Colonic mucosa (tissue), 4 donors: ENCODE measurements around the gene FOXD2. TPM values are rescaled to one million over a fixed set of nuclear protein-coding genes. Genes with fewer than 3 reads are reported as not detected.

ENCODE experiments used
- DNase-seq: peaks from one replicate; pipeline ENCODE4 v3.0.0-alpha.2; 2020
- H3K27ac ChIP-seq: fragments of 200-600 bp; one replicate; pipeline ENCODE4 v1.8.0; 2021
- H3K27me3 ChIP-seq: fragments of 200-600 bp; one replicate; pipeline ENCODE4 v1.8.0; 2021
- H3K36me3 ChIP-seq: fragments of 200-600 bp; one replicate; pipeline ENCODE4 v1.8.0; 2021
- H3K4me1 ChIP-seq: fragments of 200-600 bp; one replicate; pipeline ENCODE4 v1.8.0; 2021; ENCODE audit warnings: mild to moderate bottlenecking
- H3K4me3 ChIP-seq: fragments of 200-600 bp; one replicate; pipeline ENCODE4 v1.8.0; 2021
- H3K9ac ChIP-seq, 2 donors: one replicate each; pipeline ENCODE4 v1.7.0; 2013; ENCODE audit warnings: control low read depth in 2 of 2, low read depth in 2 of 2, low read length in 2 of 2
- H3K9me3 ChIP-seq: fragments of 200-600 bp; one replicate; pipeline ENCODE4 v1.8.0; 2021
- intact Hi-C: fragments of 100-400 bp; cut with DNase I; formaldehyde crosslinking; loops from one replicate; pipeline ENCODE4 v1.14.1; 2022
- total RNA-seq, 2 donors: library from RNA; stranded (reverse); fragmentation: NEBNext Ultra II Directional in 1 of 2; extraction: Animal tissue kit (Norgen Biotek cat#: 25700) in 1 of 2; gene quantifications; one replicate each; pipeline ENCODE4 v1.2.1, GENCODE V29; 2021
- TF ChIP-seq, protein P1 (sequence below): fragments of 200-600 bp; IDR thresholded peaks from one replicate; pipeline ENCODE4 v1.8.0; 2022; ENCODE audit warnings: antibody characterized with exemption, mild to moderate bottlenecking
- donor health status: healthy.
- donor health status: DM: no; HTN: no; CAD: no.
- donor health status: DM: no; HTN: no; CAD: no.

Gene FOXD2
- total RNA-seq, 2 donors from 2014 or later: 22.5 to 25.1 TPM

DNA sequence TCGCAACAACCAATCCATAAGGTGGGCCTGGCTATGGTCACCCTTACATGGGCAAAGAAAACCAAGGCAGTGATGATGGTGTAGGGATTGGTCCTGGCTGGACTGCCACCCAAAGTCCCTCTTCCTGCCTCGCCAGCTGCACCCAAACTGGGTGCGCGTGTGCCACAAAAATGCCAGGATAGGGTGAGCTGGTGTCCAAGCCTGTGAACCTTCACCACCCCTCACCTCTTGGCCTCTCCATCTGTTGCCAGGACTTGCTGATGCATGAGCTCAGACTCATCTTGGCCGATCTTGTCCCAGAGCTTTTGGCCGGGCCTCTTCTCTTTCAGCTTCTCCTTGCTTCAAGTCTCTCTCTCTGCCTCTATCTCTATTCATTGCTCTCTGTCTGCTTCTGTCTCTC is 41.8 kb downstream of the FOXD2 start:
- H3K36me3 ChIP-seq: no peaks in the 10 kb centered on the region
- H3K27me3 ChIP-seq: no peaks in the 10 kb centered on the region
- no peak overlapping the region for H3K27ac ChIP-seq
- H3K9me3 ChIP-seq: no peaks in the 10 kb centered on the region
- H3K4me1 ChIP-seq: peaks cover 11% of the 10 kb centered on the region
- no peak for DNase-seq
- no peak overlapping the region for H3K9ac ChIP-seq
- intact Hi-C loops: no loop called here
- H3K4me3 ChIP-seq: no peak overlapping the region
- TF ChIP-seq, protein P1, sequence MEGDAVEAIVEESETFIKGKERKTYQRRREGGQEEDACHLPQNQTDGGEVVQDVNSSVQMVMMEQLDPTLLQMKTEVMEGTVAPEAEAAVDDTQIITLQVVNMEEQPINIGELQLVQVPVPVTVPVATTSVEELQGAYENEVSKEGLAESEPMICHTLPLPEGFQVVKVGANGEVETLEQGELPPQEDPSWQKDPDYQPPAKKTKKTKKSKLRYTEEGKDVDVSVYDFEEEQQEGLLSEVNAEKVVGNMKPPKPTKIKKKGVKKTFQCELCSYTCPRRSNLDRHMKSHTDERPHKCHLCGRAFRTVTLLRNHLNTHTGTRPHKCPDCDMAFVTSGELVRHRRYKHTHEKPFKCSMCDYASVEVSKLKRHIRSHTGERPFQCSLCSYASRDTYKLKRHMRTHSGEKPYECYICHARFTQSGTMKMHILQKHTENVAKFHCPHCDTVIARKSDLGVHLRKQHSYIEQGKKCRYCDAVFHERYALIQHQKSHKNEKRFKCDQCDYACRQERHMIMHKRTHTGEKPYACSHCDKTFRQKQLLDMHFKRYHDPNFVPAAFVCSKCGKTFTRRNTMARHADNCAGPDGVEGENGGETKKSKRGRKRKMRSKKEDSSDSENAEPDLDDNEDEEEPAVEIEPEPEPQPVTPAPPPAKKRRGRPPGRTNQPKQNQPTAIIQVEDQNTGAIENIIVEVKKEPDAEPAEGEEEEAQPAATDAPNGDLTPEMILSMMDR: no peak

DNA sequence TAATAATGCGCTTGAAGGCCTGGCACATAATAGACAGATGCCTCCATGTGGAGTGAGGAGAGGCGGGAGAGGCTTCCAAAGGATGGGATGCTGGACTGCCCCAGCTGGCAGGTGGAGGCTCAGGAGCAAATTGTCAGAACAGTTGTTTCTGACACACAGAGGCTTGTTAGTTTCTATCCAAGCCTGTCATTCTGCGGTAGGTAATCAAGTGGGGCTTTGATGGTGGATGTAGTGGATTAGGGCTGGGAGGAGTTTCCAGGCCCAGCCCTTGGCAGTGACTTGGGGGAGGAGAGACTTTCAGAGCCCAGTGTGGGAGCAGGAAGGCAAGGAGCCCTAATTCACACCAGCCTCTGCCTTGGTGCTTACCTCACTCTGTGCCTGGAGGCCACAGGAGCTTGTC is 44.1 kb downstream of the FOXD2 start:
- intact Hi-C loops: no loop called here
- Histone ChIP-seq H3K4me3 (no peak overlapping the region), H3K27ac (no peak overlapping the region), H3K4me1 (peaks cover 11% of the 10 kb centered on the region), H3K27me3 (no peaks in the 10 kb centered on the region), H3K9me3 (no peaks in the 10 kb centered on the region), H3K9ac (no peak overlapping the region), H3K36me3 (no peaks in the 10 kb centered on the region)
- no peak for DNase-seq
- TF ChIP-seq, protein P1: no peak

- H3K9me3 ChIP-seq: no peaks in the 10 kb centered on the region
- peaks cover 9% of the 10 kb centered on the region for H3K4me1 ChIP-seq
- DNase-seq: no peak
- no peak overlapping the region for H3K27ac ChIP-seq
- H3K4me3 ChIP-seq: no peak overlapping the region
- H3K27me3 ChIP-seq: no peaks in the 10 kb centered on the region
- H3K36me3 ChIP-seq: no peaks in the 10 kb centered on the region
- H3K9ac ChIP-seq: no peak overlapping the region
- TF ChIP-seq, protein P1: no peak
- intact Hi-C loops: no loop called here
Observed at GRCh38 chr1:47482786-47483185, 44.9 kb downstream of the FOXD2 start.

DNA sequence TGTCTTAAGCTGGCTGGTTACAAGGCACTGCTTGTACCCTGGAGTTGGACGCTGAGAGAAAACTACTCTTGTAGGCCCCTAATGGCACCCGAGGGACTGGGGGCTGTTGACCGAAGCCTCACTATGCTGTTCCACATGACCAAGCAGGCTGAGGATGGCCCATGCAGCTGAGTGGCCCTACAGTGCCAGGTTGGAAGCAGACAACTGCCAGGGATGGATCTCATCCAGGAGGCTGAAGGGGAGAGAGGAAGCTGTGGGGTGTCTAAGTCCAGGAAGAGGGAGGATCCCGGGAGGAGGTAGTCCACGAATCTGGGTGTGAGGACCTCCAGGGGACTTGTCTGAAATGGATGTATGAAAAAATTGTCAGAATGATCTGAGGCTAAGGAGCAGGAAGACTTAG is 45.8 kb downstream of the FOXD2 start:
- no peaks in the 10 kb centered on the region for H3K9me3 ChIP-seq
- H3K27me3 ChIP-seq: no peaks in the 10 kb centered on the region
- H3K9ac ChIP-seq: no peak overlapping the region
- no peaks in the 10 kb centered on the region for H3K36me3 ChIP-seq
- peaks cover 2% of the 10 kb centered on the region for H3K4me1 ChIP-seq
- H3K27ac ChIP-seq: no peak overlapping the region
- H3K4me3 ChIP-seq: no peak overlapping the region
- no peak for DNase-seq
- intact Hi-C loops: no loop called here
- TF ChIP-seq, protein P1: no peak

GRCh38 chr1:47485817-47486216 is 48.0 kb downstream of the FOXD2 start:
- Histone ChIP-seq H3K27me3 (no peaks in the 10 kb centered on the region), H3K27ac (no peak overlapping the region), H3K36me3 (no peaks in the 10 kb centered on the region), H3K4me1 (no peaks in the 10 kb centered on the region), H3K4me3 (no peak overlapping the region), H3K9me3 (no peaks in the 10 kb centered on the region), H3K9ac (no peak overlapping the region)
- no peak for DNase-seq
- TF ChIP-seq, protein P1: no peak
- intact Hi-C loops: no loop called here

- Histone ChIP-seq H3K9me3 (no peaks in the 10 kb centered on the region), H3K27ac (no peak overlapping the region), H3K4me1 (no peaks in the 10 kb centered on the region), H3K36me3 (no peaks in the 10 kb centered on the region), H3K4me3 (no peak overlapping the region), H3K9ac (no peak overlapping the region), H3K27me3 (no peaks in the 10 kb centered on the region)
- intact Hi-C loops: no loop called here
- DNase-seq: no peak
- TF ChIP-seq, protein P1: no peak
Observed at GRCh38 chr1:47487332-47487731, 49.5 kb downstream of the FOXD2 start.
